DND-41 (cell line): ENCODE results near the gene SH3GLB2.
"Not testable (repeated sequence)": the region's sequence is repeated elsewhere in the genome, so short reads cannot be mapped to it uniquely, and the experiment has no call there.

Experiments used
- EZH2 ChIP-seq: IDR thresholded peaks from 3 replicates; pipeline ENCODE4 v1.6.1; 2012; ENCODE audit warnings: borderline replicate concordance, low read depth, mild to moderate bottlenecking, moderate library complexity, low read length, inconsistent platforms; ENCODE audit not compliant: severe bottlenecking
- TF ChIP-seq, protein P1 (sequence below): IDR thresholded peaks from 2 replicates; pipeline ENCODE4 v1.5.1; 2012; ENCODE audit warnings: borderline replicate concordance, low read length, moderate library complexity, mild to moderate bottlenecking; ENCODE audit not compliant: poor library complexity, severe bottlenecking; ENCODE audit errors: extremely low read depth

DNA sequence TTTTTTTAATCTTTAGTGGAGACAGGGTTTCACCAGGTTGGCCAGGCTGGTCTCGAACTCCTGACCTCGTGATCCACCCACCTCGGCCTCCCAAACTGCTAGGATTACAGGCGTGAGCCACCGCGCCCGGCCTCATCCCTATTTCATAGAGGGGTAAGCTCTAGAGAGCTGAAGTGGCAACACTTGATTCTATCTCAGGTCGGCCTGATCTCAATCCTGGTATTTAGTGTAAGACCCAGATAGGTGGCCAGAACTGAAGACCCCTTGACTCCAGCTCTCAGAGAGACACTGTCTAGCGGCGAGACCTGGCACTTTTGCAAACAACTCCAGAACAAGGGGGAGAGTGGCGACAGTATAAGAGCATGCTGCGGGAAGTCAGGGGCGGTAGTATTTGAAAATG is 7.7 kb upstream of the SH3GLB2 start:
- TF ChIP-seq, protein P1, sequence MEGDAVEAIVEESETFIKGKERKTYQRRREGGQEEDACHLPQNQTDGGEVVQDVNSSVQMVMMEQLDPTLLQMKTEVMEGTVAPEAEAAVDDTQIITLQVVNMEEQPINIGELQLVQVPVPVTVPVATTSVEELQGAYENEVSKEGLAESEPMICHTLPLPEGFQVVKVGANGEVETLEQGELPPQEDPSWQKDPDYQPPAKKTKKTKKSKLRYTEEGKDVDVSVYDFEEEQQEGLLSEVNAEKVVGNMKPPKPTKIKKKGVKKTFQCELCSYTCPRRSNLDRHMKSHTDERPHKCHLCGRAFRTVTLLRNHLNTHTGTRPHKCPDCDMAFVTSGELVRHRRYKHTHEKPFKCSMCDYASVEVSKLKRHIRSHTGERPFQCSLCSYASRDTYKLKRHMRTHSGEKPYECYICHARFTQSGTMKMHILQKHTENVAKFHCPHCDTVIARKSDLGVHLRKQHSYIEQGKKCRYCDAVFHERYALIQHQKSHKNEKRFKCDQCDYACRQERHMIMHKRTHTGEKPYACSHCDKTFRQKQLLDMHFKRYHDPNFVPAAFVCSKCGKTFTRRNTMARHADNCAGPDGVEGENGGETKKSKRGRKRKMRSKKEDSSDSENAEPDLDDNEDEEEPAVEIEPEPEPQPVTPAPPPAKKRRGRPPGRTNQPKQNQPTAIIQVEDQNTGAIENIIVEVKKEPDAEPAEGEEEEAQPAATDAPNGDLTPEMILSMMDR: not testable (repeated sequence)
- not testable (repeated sequence) for TF ChIP-seq EZH2
